Skeletal muscle cell (primary cell): ENCODE results near the gene PIK3R2.
A peak's percentile ranks its signal among the peaks of the same experiment; 100 is the strongest.
"Not testable (repeated sequence)": the region's sequence is repeated elsewhere in the genome, so short reads cannot be mapped to it uniquely, and the experiment has no call there.

Experiments used
- DNase-seq: peaks from one replicate; pipeline ENCODE4 v3.0.0-alpha.2; 2010; ENCODE audit warnings: low read depth
- H3K4me3 ChIP-seq: 2 replicates; pipeline ENCODE4 v1.5.1; 2011; ENCODE audit warnings: low read depth, mild to moderate bottlenecking, control low read depth, low read length, moderate library complexity

Gene PIK3R2

GRCh38 chr19:18194554-18195238, 41.7 kb downstream of the PIK3R2 start:
- DNase-seq = no peak
- H3K4me3 ChIP-seq = no peak overlapping the region

GRCh38 chr19:18196511-18196845, 43.5 kb downstream of the PIK3R2 start:
- no peak for DNase-seq
- no peak overlapping the region for H3K4me3 ChIP-seq

GRCh38 chr19:18197306-18197705, 44.3 kb downstream of the PIK3R2 start:
- H3K4me3 ChIP-seq = no peak overlapping the region
- no peak for DNase-seq

GRCh38 chr19:18197941-18198340, 45.0 kb downstream of the PIK3R2 start:
- no peak overlapping the region for H3K4me3 ChIP-seq
- no peak for DNase-seq

- DNase-seq = no peak
- no peak overlapping the region for H3K4me3 ChIP-seq
These were observed 45.4 kb downstream of the PIK3R2 start for GRCh38 chr19:18198374-18198773.

GRCh38 chr19:18202397-18202777, 49.4 kb downstream of the PIK3R2 start:
- DNase-seq = no peak

GRCh38 chr19:18202778-18203407, 49.9 kb downstream of the PIK3R2 start:
- peak overlapping the region; percentile 79 for H3K4me3 ChIP-seq
- DNase-seq = no peak

More at GRCh38 chr19:18202397-18202777, 49.4 kb downstream of the PIK3R2 start:
- no peak overlapping the region for H3K4me3 ChIP-seq

GRCh38 chr19:18203408-18203862, 50.5 kb downstream of the PIK3R2 start:
- no peak for DNase-seq
- H3K4me3 ChIP-seq = peak overlapping the region; percentile 79

GRCh38 chr19:18203863-18204393, 51.0 kb downstream of the PIK3R2 start, which contains the start of gene RAB3A:
Gene RAB3A (minus strand): TSS chr19:18204042. CDS start chr19:18202740, 1,302 bp downstream.
- DNase-seq = peak; percentile 100
- H3K4me3 ChIP-seq = peak within 1 kb of the TSS; percentile 79

GRCh38 chr19:18204394-18205199, 51.6 kb downstream of the PIK3R2 start:
- DNase-seq = no peak
- peak overlapping the region; percentile 76 for H3K4me3 ChIP-seq

- H3K4me3 ChIP-seq = peak overlapping the region; percentile 76
- DNase-seq = peak; percentile 37
These were observed 52.4 kb downstream of the PIK3R2 start for GRCh38 chr19:18205200-18205892.

GRCh38 chr19:18206018-18206417, 53.1 kb downstream of the PIK3R2 start:
- peak overlapping the region; percentile 76 for H3K4me3 ChIP-seq
- no peak for DNase-seq

- H3K4me3 ChIP-seq = no peak overlapping the region
- no peak for DNase-seq
These were observed 55.4 kb downstream of the PIK3R2 start for GRCh38 chr19:18208098-18208951.

- not testable (repeated sequence) for H3K4me3 ChIP-seq, DNase-seq
These were observed 56.9 kb downstream of the PIK3R2 start for GRCh38 chr19:18209912-18210311.

- no peak for DNase-seq
- no peak overlapping the region for H3K4me3 ChIP-seq
These were observed 58.7 kb downstream of the PIK3R2 start for GRCh38 chr19:18211683-18212082.

- DNase-seq = no peak
- H3K4me3 ChIP-seq = no peak overlapping the region
These were observed 61.9 kb downstream of the PIK3R2 start for GRCh38 chr19:18214779-18215433.

GRCh38 chr19:18216789-18217188, 63.8 kb downstream of the PIK3R2 start:
- no peak overlapping the region for H3K4me3 ChIP-seq
- no peak for DNase-seq

- DNase-seq = no peak
- H3K4me3 ChIP-seq = no peak overlapping the region
These were observed 65.2 kb downstream of the PIK3R2 start for GRCh38 chr19:18218159-18218558.
